Fibroblast of lung (primary cell): ENCODE data around the gene APBB1IP.

Experiments used
- CTCF ChIP-seq, 2 donors: IDR thresholded peaks in 1 of 2; conservative IDR thresholded peaks in 1 of 2; 1 replicate in 1 of 2; 2 replicates in 1 of 2; pipeline ENCODE4 v1.5.1; 2011 to 2012; ENCODE audit warnings: low read length in 2 of 2, control low read depth in 1 of 2, inconsistent platforms in 1 of 2, low read depth in 1 of 2, mild to moderate bottlenecking in 1 of 2
- EZH2 ChIP-seq: IDR thresholded peaks from 2 replicates; pipeline ENCODE4 v1.5.1; 2012; ENCODE audit warnings: low read length, control low read depth, mild to moderate bottlenecking; ENCODE audit errors: missing control alignments

DNA sequence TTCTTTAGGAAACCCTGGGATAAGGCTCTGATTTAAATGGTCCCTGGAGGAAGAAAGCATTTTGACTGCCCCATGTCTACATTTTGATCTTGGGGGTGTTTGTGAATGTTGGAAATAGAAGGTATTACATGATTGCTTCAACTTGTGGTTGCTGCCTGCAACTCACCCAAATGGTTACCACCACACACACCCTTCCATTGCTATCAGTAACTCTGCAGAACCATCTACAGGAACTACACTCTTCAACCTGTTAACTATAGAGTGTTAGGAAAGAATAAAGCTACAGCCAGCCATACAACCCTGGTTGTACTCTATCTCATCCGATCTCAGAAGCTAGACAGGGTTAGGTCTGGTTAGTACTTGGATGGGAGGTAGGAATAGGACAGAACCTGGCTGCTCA, 71.2 kb downstream of the APBB1IP start:
- TF ChIP-seq CTCF (conservative IDR thresholded peaks at IDR 0.05 in 1 of 2, IDR thresholded peaks at IDR 0.05 in 1 of 2; ENCODE audit: low read depth in 1 of 2, low read length in 2 of 2) (no peak), EZH2 (no peak)
